Measurements from ENCODE around the gene OXER1.

The OXER1 gene

GRCh38 chr2:42793334-42794270 lies 29.7 kb upstream of the OXER1 start:
- no peak for DNase-seq

- peak; percentile 10 for DNase-seq
Measured at GRCh38 chr2:42792583-42793333, 28.8 kb upstream of the OXER1 start, which contains the start of gene HAAO. Gene HAAO (minus strand): TSS chr2:42792583. CDS start chr2:42792536, 47 bp downstream.

GRCh38 chr2:42792087-42792582 lies 28.2 kb upstream of the OXER1 start:
- DNase-seq: peak; percentile 11

GRCh38 chr2:42791606-42792005 lies 27.7 kb upstream of the OXER1 start:
- no peak for DNase-seq

GRCh38 chr2:42789751-42790150 lies 25.8 kb upstream of the OXER1 start:
- no peak for DNase-seq

GRCh38 chr2:42788882-42789281 lies 24.9 kb upstream of the OXER1 start:
- DNase-seq: no peak

- DNase-seq: no peak
Measured at GRCh38 chr2:42788478-42788793, 24.5 kb upstream of the OXER1 start.

GRCh38 chr2:42787788-42788477 lies 24.0 kb upstream of the OXER1 start:
- DNase-seq: no peak

- no peak for DNase-seq
Measured at GRCh38 chr2:42787424-42787787, 23.5 kb upstream of the OXER1 start.

- DNase-seq: no peak
Measured at GRCh38 chr2:42786561-42787345, 22.8 kb upstream of the OXER1 start.

- no peak for DNase-seq
Measured at GRCh38 chr2:42784204-42784880, 20.4 kb upstream of the OXER1 start.

- DNase-seq: no peak
Measured at GRCh38 chr2:42783511-42783910, 19.6 kb upstream of the OXER1 start.

GRCh38 chr2:42781181-42781580 lies 17.2 kb upstream of the OXER1 start:
- no peak for DNase-seq

- no peak for DNase-seq
Measured at GRCh38 chr2:42777883-42778805, 14.2 kb upstream of the OXER1 start.

GRCh38 chr2:42775810-42776209 lies 11.9 kb upstream of the OXER1 start:
- no peak for DNase-seq

GRCh38 chr2:42775186-42775585 lies 11.3 kb upstream of the OXER1 start:
- no peak for DNase-seq

GRCh38 chr2:42771546-42772153 lies 7.7 kb upstream of the OXER1 start:
- DNase-seq: no peak

- DNase-seq: no peak
Measured at GRCh38 chr2:42770288-42771131, 6.6 kb upstream of the OXER1 start.

- no peak for DNase-seq
Measured at GRCh38 chr2:42769583-42770287, 5.8 kb upstream of the OXER1 start.
